Nephron (organoid): Measurements from ENCODE around the gene NFASC.

Experiments used
- H3K27ac Mint-ChIP-seq, 3 experiments: 2 replicates each; pipeline ENCODE4 v1.8.0; 2020; ENCODE audit warnings: mixed read lengths in 3 of 3, mild to moderate bottlenecking in 2 of 3, moderate library complexity in 1 of 3
- H3K27me3 Mint-ChIP-seq: 2 replicates; pipeline ENCODE4 v1.8.0; 2021; ENCODE audit warnings: low read depth, mild to moderate bottlenecking, moderate library complexity, mixed read lengths
- H3K36me3 Mint-ChIP-seq: 2 replicates; pipeline ENCODE4 v1.8.0; 2020; ENCODE audit warnings: low read depth, mixed read lengths
- H3K4me1 Mint-ChIP-seq: 2 replicates; pipeline ENCODE4 v1.8.0; 2020; ENCODE audit warnings: mixed read lengths
- H3K4me3 Mint-ChIP-seq, 3 experiments: 2 replicates each; pipeline ENCODE4 v1.8.0; 2020; ENCODE audit warnings: mild to moderate bottlenecking in 3 of 3, mixed read lengths in 3 of 3, moderate library complexity in 2 of 3
- H3K9me3 Mint-ChIP-seq: 2 replicates; pipeline ENCODE4 v1.8.0; 2020; ENCODE audit warnings: mixed read lengths
- CTCF ChIP-seq, 3 experiments: fragments of 200-600 bp; sonication (generic); IDR thresholded peaks; one replicate each; pipeline ENCODE4 v1.5.0; 2021; ENCODE audit warnings: antibody characterized with exemption in 3 of 3; ENCODE audit not compliant: unreplicated experiment in 3 of 3

NFASC gene

DNA sequence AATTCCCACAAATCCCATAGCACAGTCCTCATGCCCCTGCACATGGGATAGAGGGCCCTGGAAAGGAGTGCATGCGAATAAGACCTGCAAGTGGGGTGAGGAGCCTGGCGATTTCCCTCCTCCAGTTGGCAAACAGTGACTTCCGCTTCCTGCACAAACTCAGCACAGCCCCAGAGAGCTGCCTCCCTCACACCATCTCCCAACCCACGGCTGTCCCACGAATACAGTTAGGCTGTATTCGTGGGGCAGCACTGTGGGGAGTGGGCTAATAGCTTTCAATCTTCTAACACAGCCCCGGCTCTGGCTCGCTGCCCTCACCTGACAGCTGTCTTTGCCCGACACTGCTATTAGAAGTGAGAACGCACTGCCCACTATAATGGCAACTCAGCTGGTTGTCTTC, 144.1 kb downstream of the NFASC start:
- Mint-ChIP-seq H3K9me3 (no peaks in the 10 kb centered on the region), H3K36me3 (no peaks in the 10 kb centered on the region), H3K27me3 (peaks cover 28% of the 10 kb centered on the region), H3K4me3 (no peak overlapping the region), H3K27ac (peak overlapping the region in 2 of 3 experiments; percentile 38 to 60), H3K4me1 (peaks cover 36% of the 10 kb centered on the region)
- TF ChIP-seq CTCF (IDR thresholded peaks at IDR 0.05; ENCODE audit: unreplicated experiment in 3 of 3) = no peak

- no peaks in the 10 kb centered on the region for H3K36me3 Mint-ChIP-seq
- H3K27ac Mint-ChIP-seq = peak overlapping the region in 1 of 3 experiments; percentile 38
- H3K4me3 Mint-ChIP-seq = no peak overlapping the region
- H3K4me1 Mint-ChIP-seq = peaks cover 36% of the 10 kb centered on the region
- no peak for TF ChIP-seq CTCF (IDR thresholded peaks at IDR 0.05; ENCODE audit: unreplicated experiment in 3 of 3)
- no peaks in the 10 kb centered on the region for H3K9me3 Mint-ChIP-seq
- peaks cover 26% of the 10 kb centered on the region for H3K27me3 Mint-ChIP-seq
Measured at GRCh38 chr1:205015241-205015640, 144.6 kb downstream of the NFASC start.

DNA sequence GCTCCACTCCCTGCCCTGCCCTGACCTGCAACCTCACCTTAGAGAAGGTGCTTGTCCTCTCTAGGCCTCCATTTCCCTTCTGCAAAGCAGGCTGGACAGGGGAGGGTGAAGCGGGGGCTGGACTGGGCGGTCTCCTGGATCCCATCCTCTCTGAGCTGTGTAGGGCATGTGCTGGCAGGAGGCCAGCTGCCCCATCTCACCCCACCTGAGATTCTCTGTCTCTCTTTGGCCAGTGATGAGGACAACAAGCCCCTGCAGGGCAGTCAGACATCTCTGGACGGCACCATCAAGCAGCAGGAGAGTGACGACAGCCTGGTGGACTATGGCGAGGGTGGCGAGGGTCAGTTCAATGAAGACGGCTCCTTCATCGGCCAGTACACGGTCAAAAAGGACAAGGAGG, 145.4 kb downstream of the NFASC start:
- H3K9me3 Mint-ChIP-seq = no peaks in the 10 kb centered on the region
- no peak overlapping the region for H3K27ac Mint-ChIP-seq
- peaks cover 29% of the 10 kb centered on the region for H3K27me3 Mint-ChIP-seq
- no peak overlapping the region for H3K4me3 Mint-ChIP-seq
- H3K36me3 Mint-ChIP-seq = no peaks in the 10 kb centered on the region
- no peak for TF ChIP-seq CTCF (IDR thresholded peaks at IDR 0.05; ENCODE audit: unreplicated experiment in 3 of 3)
- H3K4me1 Mint-ChIP-seq = peaks cover 36% of the 10 kb centered on the region

- TF ChIP-seq CTCF (IDR thresholded peaks at IDR 0.05; ENCODE audit: unreplicated experiment in 3 of 3) = no peak
- Mint-ChIP-seq H3K4me3 (no peak overlapping the region), H3K36me3 (no peaks in the 10 kb centered on the region), H3K27ac (no peak overlapping the region), H3K27me3 (peaks cover 30% of the 10 kb centered on the region), H3K4me1 (peaks cover 33% of the 10 kb centered on the region), H3K9me3 (no peaks in the 10 kb centered on the region)
Measured at GRCh38 chr1:205016584-205016983, 145.9 kb downstream of the NFASC start.

DNA sequence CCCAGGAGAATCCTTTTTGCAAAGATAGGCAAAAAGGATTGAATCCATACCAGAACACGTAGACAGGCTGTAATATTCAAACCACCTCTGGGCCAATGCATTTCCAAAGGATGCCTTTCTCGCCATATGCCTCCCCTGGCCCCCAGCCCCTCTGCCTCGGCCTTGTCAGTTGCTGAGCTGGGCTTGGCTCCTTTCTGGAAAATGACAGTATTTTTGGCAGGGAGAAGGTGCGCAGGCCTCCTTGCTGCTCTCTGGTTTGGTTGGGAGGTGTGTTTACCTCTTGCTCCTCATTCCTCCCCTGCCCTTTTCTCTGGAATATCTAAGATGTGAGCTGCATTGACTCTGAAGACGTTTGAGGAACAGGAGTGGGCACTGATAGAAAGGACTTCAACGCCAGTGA, 146.3 kb downstream of the NFASC start:
- no peaks in the 10 kb centered on the region for H3K9me3 Mint-ChIP-seq
- peaks cover 32% of the 10 kb centered on the region for H3K27me3 Mint-ChIP-seq
- no peaks in the 10 kb centered on the region for H3K36me3 Mint-ChIP-seq
- H3K4me3 Mint-ChIP-seq = no peak overlapping the region
- no peak overlapping the region for H3K27ac Mint-ChIP-seq
- H3K4me1 Mint-ChIP-seq = peaks cover 29% of the 10 kb centered on the region
- no peak for TF ChIP-seq CTCF (IDR thresholded peaks at IDR 0.05; ENCODE audit: unreplicated experiment in 3 of 3)

DNA sequence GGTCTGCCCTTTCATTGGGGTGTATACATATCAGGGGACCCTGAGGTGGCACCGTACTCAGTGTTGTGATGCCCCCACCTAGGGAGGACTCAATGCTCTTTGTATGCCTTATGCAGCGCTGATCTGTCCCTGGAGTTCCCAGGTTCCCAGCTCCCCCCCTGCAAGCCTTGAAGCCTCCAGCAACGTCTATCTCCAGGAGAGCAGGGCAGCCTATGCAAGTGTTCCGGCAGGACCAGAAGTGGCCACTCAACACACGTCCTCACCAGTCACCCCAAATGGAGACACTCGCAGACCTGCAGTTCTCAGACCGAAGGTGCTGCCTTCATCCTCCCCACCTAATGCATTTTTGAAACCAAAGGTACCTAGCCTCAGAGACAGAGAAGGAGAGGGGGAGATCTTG, 147.1 kb downstream of the NFASC start:
- H3K4me1 Mint-ChIP-seq = peaks cover 23% of the 10 kb centered on the region
- H3K4me3 Mint-ChIP-seq = no peak overlapping the region
- H3K36me3 Mint-ChIP-seq = no peaks in the 10 kb centered on the region
- TF ChIP-seq CTCF (IDR thresholded peaks at IDR 0.05; ENCODE audit: unreplicated experiment in 3 of 3) = no peak
- H3K27ac Mint-ChIP-seq = no peak overlapping the region
- H3K9me3 Mint-ChIP-seq = no peaks in the 10 kb centered on the region
- peaks cover 32% of the 10 kb centered on the region for H3K27me3 Mint-ChIP-seq
